GM23338 (cell line): ENCODE data around the gene POLE. TPM values are rescaled to one million over a fixed set of nuclear protein-coding genes. Genes with fewer than 3 reads are reported as not detected.

ENCODE experiments used
- CREB1 ChIP-seq: fragments of 250-450 bp; sonication (Bioruptor Pico); IDR thresholded peaks from 2 replicates; pipeline ENCODE4 v1.5.0; 2020; ENCODE audit warnings: low read depth, mild to moderate bottlenecking, moderate library complexity
- JUNB ChIP-seq: IDR thresholded peaks from one replicate; pipeline ENCODE4 v1.6.1; 2016; ENCODE audit warnings: antibody characterized with exemption; ENCODE audit not compliant: unreplicated experiment
- NANOG ChIP-seq: IDR thresholded peaks from 2 replicates; pipeline ENCODE4 v1.6.1; 2016; ENCODE audit warnings: antibody characterized with exemption, borderline replicate concordance
- ZNF331 ChIP-seq: fragments of 250-450 bp; sonication (Bioruptor Pico); IDR thresholded peaks from 2 replicates; pipeline ENCODE4 v1.5.0; 2020; ENCODE audit warnings: low read depth, mild to moderate bottlenecking, moderate library complexity
- polyA plus RNA-seq: library from polyadenylated mRNA; unstranded; fragments of >200 nt; fragmentation: Nextera tagmentation; extraction: Ambion mirVana; gene quantifications from 2 replicates; pipeline ENCODE4 v1.2.1, GENCODE V29; 2016
- total RNA-seq: library from RNA; depleted of rRNA; stranded (reverse); fragments of >200 nt; shearing (Covaris generic); gene quantifications from 2 replicates; pipeline ENCODE4 v1.2.3, GENCODE V29; 2014
- TF ChIP-seq, protein P1 (sequence below): fragments of 250-450 bp; sonication (Bioruptor Pico); IDR thresholded peaks from 2 replicates; pipeline ENCODE4 v1.5.0; 2020; ENCODE audit warnings: mild to moderate bottlenecking, moderate library complexity
- TF ChIP-seq, protein P2 (sequence below), 2 experiments: fragments of 200-600 bp in 1 of 2; sonication (generic) in 1 of 2; conservative IDR thresholded peaks; 2 replicates each; pipeline versions ENCODE4 v1.5.1 to v1.6.1; 2016 to 2017; ENCODE audit warnings: antibody characterized with exemption in 2 of 2, low read depth in 2 of 2, mild to moderate bottlenecking in 2 of 2, moderate library complexity in 1 of 2
- TF ChIP-seq, protein P3 (sequence below): IDR thresholded peaks from 2 replicates; pipeline ENCODE4 v1.6.1; 2016; ENCODE audit warnings: antibody characterized with exemption

Gene POLE
- total and polyA plus RNA-seq, 2 experiments from 2014 or later = 33.6 to 125 TPM

DNA sequence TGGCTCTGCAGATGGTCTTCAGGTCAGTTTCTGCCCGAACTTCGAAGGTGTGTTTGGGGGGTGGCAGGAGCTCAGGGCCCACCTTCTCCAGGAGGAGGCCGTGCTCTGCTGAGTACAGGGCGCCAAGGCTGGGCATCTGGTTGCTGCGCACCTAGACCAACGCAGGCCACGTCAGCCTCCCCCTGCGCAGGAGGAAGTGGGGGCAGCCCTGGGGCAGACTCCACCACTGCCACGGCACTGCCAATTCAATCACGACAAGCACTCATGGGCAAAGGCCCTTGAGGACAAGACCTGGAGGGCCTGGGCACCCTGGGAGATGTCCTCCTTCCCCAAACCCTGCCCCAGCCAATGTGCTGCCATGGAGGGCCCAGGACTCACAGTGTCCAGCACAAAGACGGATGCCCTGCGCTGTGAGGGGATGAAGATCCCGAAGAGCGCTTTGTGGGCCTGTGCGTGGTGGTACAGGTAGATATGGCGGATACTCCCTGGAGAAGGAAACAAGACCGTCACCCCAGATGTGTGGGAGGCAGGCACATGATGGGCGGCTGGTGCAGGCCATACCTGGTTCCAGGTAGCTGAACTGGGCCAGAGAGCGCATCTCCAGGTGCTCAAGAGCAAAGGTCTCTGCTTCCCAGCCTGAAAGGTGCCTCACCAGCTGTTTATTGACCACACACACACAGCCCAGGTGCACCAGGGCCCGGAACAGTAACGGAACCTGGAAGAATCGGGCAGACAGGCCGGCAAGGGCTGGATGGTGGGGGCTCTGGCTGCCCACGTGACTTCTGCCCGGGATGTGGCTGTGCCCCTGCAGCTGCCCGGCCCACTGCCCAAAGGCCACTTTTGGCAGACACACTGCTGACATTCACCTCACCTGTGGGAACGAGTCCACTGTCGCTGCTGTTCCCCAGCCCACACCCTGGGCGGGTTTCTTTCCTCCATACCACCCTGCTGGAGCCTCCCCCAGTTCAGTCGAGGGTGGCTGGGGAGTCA lies 44.0 kb downstream of the POLE start (continued):
- TF ChIP-seq, protein P1, sequence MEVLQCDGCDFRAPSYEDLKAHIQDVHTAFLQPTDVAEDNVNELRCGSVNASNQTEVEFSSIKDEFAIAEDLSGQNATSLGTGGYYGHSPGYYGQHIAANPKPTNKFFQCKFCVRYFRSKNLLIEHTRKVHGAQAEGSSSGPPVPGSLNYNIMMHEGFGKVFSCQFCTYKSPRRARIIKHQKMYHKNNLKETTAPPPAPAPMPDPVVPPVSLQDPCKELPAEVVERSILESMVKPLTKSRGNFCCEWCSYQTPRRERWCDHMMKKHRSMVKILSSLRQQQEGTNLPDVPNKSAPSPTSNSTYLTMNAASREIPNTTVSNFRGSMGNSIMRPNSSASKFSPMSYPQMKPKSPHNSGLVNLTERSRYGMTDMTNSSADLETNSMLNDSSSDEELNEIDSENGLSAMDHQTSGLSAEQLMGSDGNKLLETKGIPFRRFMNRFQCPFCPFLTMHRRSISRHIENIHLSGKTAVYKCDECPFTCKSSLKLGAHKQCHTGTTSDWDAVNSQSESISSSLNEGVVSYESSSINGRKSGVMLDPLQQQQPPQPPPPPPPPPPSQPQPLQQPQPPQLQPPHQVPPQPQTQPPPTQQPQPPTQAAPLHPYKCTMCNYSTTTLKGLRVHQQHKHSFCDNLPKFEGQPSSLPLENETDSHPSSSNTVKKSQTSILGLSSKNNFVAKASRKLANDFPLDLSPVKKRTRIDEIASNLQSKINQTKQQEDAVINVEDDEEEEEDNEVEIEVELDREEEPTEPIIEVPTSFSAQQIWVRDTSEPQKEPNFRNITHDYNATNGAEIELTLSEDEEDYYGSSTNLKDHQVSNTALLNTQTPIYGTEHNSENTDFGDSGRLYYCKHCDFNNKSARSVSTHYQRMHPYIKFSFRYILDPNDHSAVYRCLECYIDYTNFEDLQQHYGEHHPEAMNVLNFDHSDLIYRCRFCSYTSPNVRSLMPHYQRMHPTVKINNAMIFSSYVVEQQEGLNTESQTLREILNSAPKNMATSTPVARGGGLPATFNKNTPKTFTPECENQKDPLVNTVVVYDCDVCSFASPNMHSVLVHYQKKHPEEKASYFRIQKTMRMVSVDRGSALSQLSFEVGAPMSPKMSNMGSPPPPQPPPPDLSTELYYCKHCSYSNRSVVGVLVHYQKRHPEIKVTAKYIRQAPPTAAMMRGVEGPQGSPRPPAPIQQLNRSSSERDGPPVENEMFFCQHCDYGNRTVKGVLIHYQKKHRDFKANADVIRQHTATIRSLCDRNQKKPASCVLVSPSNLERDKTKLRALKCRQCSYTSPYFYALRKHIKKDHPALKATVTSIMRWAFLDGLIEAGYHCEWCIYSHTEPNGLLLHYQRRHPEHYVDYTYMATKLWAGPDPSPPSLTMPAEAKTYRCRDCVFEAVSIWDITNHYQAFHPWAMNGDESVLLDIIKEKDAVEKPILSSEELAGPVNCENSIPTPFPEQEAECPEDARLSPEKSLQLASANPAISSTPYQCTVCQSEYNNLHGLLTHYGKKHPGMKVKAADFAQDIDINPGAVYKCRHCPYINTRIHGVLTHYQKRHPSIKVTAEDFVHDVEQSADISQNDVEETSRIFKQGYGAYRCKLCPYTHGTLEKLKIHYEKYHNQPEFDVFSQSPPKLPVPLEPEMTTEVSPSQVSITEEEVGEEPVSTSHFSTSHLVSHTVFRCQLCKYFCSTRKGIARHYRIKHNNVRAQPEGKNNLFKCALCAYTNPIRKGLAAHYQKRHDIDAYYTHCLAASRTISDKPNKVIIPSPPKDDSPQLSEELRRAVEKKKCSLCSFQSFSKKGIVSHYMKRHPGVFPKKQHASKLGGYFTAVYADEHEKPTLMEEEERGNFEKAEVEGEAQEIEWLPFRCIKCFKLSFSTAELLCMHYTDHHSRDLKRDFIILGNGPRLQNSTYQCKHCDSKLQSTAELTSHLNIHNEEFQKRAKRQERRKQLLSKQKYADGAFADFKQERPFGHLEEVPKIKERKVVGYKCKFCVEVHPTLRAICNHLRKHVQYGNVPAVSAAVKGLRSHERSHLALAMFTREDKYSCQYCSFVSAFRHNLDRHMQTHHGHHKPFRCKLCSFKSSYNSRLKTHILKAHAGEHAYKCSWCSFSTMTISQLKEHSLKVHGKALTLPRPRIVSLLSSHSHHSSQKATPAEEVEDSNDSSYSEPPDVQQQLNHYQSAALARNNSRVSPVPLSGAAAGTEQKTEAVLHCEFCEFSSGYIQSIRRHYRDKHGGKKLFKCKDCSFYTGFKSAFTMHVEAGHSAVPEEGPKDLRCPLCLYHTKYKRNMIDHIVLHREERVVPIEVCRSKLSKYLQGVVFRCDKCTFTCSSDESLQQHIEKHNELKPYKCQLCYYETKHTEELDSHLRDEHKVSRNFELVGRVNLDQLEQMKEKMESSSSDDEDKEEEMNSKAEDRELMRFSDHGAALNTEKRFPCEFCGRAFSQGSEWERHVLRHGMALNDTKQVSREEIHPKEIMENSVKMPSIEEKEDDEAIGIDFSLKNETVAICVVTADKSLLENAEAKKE (CRISPR knock-in tag) = no peak
- TF ChIP-seq, protein P2, sequence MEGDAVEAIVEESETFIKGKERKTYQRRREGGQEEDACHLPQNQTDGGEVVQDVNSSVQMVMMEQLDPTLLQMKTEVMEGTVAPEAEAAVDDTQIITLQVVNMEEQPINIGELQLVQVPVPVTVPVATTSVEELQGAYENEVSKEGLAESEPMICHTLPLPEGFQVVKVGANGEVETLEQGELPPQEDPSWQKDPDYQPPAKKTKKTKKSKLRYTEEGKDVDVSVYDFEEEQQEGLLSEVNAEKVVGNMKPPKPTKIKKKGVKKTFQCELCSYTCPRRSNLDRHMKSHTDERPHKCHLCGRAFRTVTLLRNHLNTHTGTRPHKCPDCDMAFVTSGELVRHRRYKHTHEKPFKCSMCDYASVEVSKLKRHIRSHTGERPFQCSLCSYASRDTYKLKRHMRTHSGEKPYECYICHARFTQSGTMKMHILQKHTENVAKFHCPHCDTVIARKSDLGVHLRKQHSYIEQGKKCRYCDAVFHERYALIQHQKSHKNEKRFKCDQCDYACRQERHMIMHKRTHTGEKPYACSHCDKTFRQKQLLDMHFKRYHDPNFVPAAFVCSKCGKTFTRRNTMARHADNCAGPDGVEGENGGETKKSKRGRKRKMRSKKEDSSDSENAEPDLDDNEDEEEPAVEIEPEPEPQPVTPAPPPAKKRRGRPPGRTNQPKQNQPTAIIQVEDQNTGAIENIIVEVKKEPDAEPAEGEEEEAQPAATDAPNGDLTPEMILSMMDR (conservative IDR thresholded peaks at IDR 0.05; ENCODE audit: low read depth in 2 of 2) = no peak
- no peak for TF ChIP-seq JUNB
- no peak for TF ChIP-seq CREB1 (CRISPR knock-in tag)
- TF ChIP-seq, protein P3, sequence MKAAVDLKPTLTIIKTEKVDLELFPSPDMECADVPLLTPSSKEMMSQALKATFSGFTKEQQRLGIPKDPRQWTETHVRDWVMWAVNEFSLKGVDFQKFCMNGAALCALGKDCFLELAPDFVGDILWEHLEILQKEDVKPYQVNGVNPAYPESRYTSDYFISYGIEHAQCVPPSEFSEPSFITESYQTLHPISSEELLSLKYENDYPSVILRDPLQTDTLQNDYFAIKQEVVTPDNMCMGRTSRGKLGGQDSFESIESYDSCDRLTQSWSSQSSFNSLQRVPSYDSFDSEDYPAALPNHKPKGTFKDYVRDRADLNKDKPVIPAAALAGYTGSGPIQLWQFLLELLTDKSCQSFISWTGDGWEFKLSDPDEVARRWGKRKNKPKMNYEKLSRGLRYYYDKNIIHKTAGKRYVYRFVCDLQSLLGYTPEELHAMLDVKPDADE = no peak
- TF ChIP-seq ZNF331 (CRISPR knock-in tag) = no peak
- TF ChIP-seq NANOG = no peak
